ENCODE results near the gene PRKN.

The PRKN gene

GRCh38 chr6:162675503-162675902 lies 52.1 kb downstream of the PRKN start:
- no peak overlapping the region for H3K4me3 ChIP-seq (ENCODE audit: low read depth, low read length)
- DNase-seq (ENCODE audit: low read depth) = no peak
- TF ChIP-seq MYC (IDR thresholded peaks at IDR 0.05; ENCODE audit: low read depth, low read length) (no peak), MAX (IDR thresholded peaks at IDR 0.05; ENCODE audit: low read depth, low read length) (no peak), POLR2A (IDR thresholded peaks at IDR 0.05; ENCODE audit: extremely low read depth, insufficient read length) (no peak), CTCF (IDR thresholded peaks at IDR 0.05; ENCODE audit: low read depth, low read length) (no peak)

DNA sequence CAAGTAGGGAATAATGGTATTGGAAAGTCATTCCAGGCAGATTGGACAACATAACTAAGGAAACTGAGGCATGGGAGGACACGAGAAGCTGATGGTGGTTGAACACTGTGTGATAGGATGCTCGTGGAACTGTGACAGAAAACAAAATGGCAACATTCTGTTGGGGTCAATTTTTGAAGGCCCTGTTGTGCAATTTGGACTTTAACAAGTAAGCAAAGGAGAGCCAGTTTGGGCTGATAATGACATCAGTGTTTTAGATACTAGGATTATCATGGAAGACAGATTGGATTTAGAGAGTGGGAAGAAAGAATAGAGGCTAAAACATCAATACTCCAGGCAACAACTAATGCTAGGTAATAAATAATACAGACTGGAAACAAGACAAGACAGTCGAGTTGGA lies 53.1 kb downstream of the PRKN start:
- no peak for DNase-seq (ENCODE audit: low read depth)
- H3K4me3 ChIP-seq (ENCODE audit: low read depth, low read length) = no peak overlapping the region
- TF ChIP-seq MAX (IDR thresholded peaks at IDR 0.05; ENCODE audit: low read depth, low read length) (no peak), MYC (IDR thresholded peaks at IDR 0.05; ENCODE audit: low read depth, low read length) (no peak), CTCF (IDR thresholded peaks at IDR 0.05; ENCODE audit: low read depth, low read length) (no peak), POLR2A (IDR thresholded peaks at IDR 0.05; ENCODE audit: extremely low read depth, insufficient read length) (no peak)

GRCh38 chr6:162671580-162672165 lies 55.9 kb downstream of the PRKN start:
- no peak overlapping the region for H3K4me3 ChIP-seq (ENCODE audit: low read depth, low read length)
- DNase-seq (ENCODE audit: low read depth) = no peak
- TF ChIP-seq POLR2A (IDR thresholded peaks at IDR 0.05; ENCODE audit: extremely low read depth, insufficient read length) (no peak), MAX (IDR thresholded peaks at IDR 0.05; ENCODE audit: low read depth, low read length) (no peak), MYC (IDR thresholded peaks at IDR 0.05; ENCODE audit: low read depth, low read length) (no peak), CTCF (IDR thresholded peaks at IDR 0.05; ENCODE audit: low read depth, low read length) (no peak)

- DNase-seq (ENCODE audit: low read depth) = no peak
- TF ChIP-seq CTCF (IDR thresholded peaks at IDR 0.05; ENCODE audit: low read depth, low read length) (no peak), MYC (IDR thresholded peaks at IDR 0.05; ENCODE audit: low read depth, low read length) (no peak), MAX (IDR thresholded peaks at IDR 0.05; ENCODE audit: low read depth, low read length) (no peak), POLR2A (IDR thresholded peaks at IDR 0.05; ENCODE audit: extremely low read depth, insufficient read length) (no peak)
- no peak overlapping the region for H3K4me3 ChIP-seq (ENCODE audit: low read depth, low read length)
Observed at GRCh38 chr6:162670345-162670744, 57.2 kb downstream of the PRKN start.

DNA sequence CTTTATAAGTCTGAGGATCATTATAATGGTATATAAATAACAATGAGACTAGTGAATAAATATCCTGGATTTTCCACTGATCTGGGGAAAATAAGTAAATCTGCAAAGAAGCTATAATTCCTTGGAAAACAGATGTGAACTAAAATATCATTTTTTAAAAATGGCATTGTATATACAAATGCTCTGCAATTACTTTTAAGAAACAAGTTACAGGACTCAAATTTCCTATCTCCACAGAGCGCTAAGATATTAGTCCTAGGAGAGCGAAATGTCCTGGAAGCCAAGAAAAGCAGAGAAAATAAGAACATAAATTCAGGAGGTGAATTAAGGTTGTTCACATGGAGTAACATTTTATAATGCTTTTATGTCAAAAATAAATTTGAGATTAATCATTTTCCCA lies 61.3 kb downstream of the PRKN start:
- no peak overlapping the region for H3K4me3 ChIP-seq (ENCODE audit: low read depth, low read length)
- TF ChIP-seq CTCF (IDR thresholded peaks at IDR 0.05; ENCODE audit: low read depth, low read length) (no peak), MAX (IDR thresholded peaks at IDR 0.05; ENCODE audit: low read depth, low read length) (no peak)

GRCh38 chr6:162653808-162654207 lies 73.8 kb downstream of the PRKN start:
- TF ChIP-seq MAX (IDR thresholded peaks at IDR 0.05; ENCODE audit: low read depth, low read length) = no peak
- TF ChIP-seq MYC (IDR thresholded peaks at IDR 0.05; ENCODE audit: low read depth, low read length) = no peak
- TF ChIP-seq POLR2A (IDR thresholded peaks at IDR 0.05; ENCODE audit: extremely low read depth, insufficient read length) = no peak
- TF ChIP-seq CTCF (IDR thresholded peaks at IDR 0.05; ENCODE audit: low read depth, low read length) = no peak
- DNase-seq (ENCODE audit: low read depth) = no peak
- H3K4me3 ChIP-seq (ENCODE audit: low read depth, low read length) = no peak overlapping the region

More for the DNA sequence above, 61.3 kb downstream of the PRKN start:
- DNase-seq (ENCODE audit: low read depth) = no peak
